NCI-H2029 (cell line): ENCODE measurements around the gene DDAH1.
"Not testable (repeated sequence)": the region's sequence is repeated elsewhere in the genome, so short reads cannot be mapped to it uniquely, and the experiment has no call there.

Experiments used
- DNase-seq: peaks from one replicate; lab custom pipeline; 2025; lab: John Stamatoyannopoulos, UW

The DDAH1 gene

GRCh38 chr1:85359874-85360721 lies 104.9 kb downstream of the DDAH1 start:
- DNase-seq = no peak

- no peak for DNase-seq
Observed at GRCh38 chr1:85358702-85359438, 106.1 kb downstream of the DDAH1 start.

- no peak for DNase-seq
Observed at GRCh38 chr1:85357817-85358216, 107.1 kb downstream of the DDAH1 start.

GRCh38 chr1:85356130-85356529 lies 108.8 kb downstream of the DDAH1 start:
- DNase-seq = no peak

GRCh38 chr1:85352055-85352454 lies 112.9 kb downstream of the DDAH1 start:
- DNase-seq = no peak

- no peak for DNase-seq
Observed at GRCh38 chr1:85351202-85351828, 113.6 kb downstream of the DDAH1 start.

DNA sequence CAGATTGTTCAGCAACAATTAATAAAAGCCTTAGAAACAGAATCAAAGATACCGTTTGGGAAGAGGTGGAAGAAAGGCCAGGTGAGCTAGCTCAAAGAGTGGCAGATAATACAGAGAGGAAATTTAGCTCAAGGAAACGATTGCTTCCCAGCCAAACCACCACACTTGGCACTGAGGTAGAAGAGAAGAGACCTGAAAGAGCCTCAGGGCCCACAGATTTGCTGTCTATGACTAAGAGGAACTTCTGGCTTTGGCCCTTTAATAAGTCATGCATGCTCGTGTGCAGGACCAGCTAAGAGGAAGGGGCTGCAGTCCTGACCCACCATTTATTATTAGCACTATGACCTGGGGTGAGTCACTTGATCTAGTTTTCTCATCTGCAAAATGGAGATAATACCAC lies 115.7 kb downstream of the DDAH1 start:
- no peak for DNase-seq

GRCh38 chr1:85347908-85348307 lies 117.1 kb downstream of the DDAH1 start:
- no peak for DNase-seq

GRCh38 chr1:85347275-85347674 lies 117.7 kb downstream of the DDAH1 start:
- DNase-seq = not testable (repeated sequence)

DNA sequence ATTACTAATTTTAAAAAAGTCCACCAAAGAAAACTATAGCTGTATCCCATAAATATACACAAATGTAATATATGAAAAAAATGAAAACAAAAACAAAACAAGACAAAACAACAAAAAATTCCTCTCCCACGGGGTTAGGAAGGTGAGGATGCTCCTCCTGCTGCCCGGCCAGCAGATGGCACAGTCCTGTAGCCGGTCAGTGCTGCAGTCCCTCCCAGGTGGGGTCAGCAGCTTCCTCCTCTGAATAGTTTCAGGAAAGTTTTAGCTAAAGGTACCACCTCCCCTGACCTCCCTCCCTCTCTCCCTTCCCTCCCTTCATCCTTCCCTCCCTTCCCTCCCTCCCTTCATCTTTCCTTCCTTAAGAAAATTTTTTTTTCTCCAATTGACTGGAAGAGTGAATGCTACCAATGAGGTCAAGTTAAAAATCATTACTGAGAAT lies 120.7 kb downstream of the DDAH1 start:
- no peak for DNase-seq

- no peak for DNase-seq
Observed at GRCh38 chr1:85343612-85344255, 121.2 kb downstream of the DDAH1 start.

DNA sequence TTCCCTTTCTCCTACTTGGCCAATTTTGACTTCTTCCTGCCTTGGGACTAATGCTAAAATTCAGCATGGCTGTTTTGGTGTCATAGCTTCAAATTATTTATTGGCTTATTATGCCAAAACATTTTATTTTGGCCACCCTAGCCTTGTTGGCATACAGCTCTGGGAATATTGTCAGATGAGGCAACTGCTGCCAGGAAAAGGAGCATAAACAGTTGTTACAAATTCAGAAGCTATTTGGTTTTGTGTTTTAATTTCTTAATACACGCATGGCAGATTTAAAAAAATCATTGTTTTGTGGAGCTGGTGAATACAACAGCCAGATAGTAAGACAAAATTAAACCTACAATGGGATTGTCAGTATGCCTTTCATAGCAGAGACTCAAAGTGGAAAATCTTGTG lies 121.7 kb downstream of the DDAH1 start:
- DNase-seq = no peak

DNA sequence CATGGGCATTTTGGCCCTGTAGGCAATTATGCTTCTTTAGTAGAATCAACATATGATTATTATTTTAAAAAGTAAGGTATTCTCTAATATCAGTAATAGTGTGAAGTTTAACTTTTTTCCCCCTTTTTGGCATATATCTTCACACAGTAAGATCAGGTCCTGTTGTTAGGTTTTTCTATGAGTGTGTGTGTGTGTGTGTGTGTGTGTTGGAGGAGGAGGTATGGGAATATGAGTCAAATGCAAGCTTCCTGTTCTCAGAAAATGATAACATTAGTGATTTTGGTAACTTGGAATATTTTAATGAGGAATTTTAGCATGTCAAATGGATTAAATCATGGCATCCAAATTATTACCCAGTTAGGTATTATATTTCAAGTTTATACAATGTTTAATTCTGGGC lies 122.8 kb downstream of the DDAH1 start:
- no peak for DNase-seq

DNA sequence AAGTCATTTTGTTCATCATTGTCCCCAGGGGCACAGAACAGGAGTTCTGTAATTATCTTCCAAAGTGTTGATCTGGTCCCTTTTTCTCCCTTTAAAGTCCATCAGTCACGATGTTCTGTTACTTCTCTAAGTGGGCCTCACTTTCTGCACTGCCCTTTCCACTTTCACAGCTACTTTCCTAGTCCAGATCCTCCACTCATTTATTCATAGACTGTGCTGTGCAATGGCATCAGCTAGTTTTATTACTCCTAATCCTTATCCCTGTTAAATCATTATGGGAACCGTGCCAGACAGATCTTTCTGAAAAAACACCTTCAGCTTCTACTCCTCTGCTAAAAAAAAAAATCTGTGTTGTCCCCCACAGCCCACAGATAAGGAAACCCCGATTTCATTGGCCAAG lies 124.5 kb downstream of the DDAH1 start:
- no peak for DNase-seq

- no peak for DNase-seq
Observed at GRCh38 chr1:85339656-85340399, 125.1 kb downstream of the DDAH1 start.

DNA sequence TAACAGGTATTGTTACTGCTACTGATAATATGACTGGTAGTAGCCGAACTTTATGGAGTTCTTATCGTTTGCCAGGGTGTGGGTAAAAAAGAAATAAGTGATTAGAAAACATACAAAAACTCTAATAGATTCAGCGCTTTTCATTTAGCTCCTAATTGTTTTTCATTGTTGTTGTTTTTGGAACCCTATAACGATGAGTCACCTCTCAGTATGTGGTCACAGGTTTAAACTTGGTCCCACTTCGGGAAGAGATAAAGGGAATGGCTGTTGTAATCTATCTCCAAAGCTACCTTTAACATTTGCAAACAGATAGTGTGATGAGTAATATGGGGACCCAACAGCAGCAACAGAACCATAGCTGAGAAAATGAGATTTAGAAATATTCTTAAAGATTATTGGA lies 125.9 kb downstream of the DDAH1 start:
- DNase-seq = no peak

- no peak for DNase-seq
Observed at GRCh38 chr1:85334962-85335361, 130.0 kb downstream of the DDAH1 start.

- DNase-seq = no peak
Observed at GRCh38 chr1:85333186-85333585, 131.8 kb downstream of the DDAH1 start.

GRCh38 chr1:85332575-85332974 lies 132.4 kb downstream of the DDAH1 start:
- no peak for DNase-seq

DNA sequence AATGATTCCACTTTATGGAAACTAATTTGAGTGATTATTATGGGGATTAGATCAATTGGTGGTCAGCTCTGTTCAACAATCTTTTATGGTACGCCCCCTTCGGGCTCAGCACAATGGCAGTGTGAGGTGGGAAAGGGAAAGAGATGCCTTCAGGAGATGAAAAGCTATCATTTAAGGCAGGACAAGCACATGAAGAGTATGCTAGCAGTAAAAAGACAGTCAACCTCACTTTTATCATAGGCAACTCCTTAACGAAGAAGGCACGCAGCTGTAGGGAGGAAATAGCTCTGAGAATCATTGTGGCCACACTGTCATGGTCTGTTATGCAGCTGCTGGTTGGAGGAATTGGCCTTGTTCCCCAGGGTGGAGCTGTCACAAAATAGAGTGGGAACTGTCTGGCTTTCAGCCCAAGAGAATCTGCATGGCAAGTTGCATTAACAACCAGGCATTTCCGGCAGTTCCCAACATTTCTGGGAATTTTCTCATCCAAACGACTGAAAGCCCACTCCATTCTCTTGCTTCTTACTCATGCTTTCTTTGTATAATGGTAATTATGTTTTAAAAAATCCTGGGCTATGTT lies 134.2 kb downstream of the DDAH1 start:
- DNase-seq = no peak

- DNase-seq = no peak
Observed at GRCh38 chr1:85330214-85330631, 134.7 kb downstream of the DDAH1 start.
